ENCODE measurements around the gene ASB11.

GRCh38 chrX:15315509-15315908 lies at the start of gene ASB11:
- TF ChIP-seq POLR2A (IDR thresholded peaks at IDR 0.05) (no peak), CTCF (IDR thresholded peaks at IDR 0.05 in 8 of 11, conservative IDR thresholded peaks at IDR 0.05 in 3 of 11) (no peak), POLR2AphosphoS5 (IDR thresholded peaks at IDR 0.05) (no peak)

Data from spleen (tissue), 7 donors.